Vagina (tissue), 2 donors: ENCODE measurements around the gene HMGB1. TPM values are rescaled to one million over a fixed set of nuclear protein-coding genes. Genes with fewer than 3 reads are reported as not detected.
"Not testable (repeated sequence)": the region's sequence is repeated elsewhere in the genome, so short reads cannot be mapped to it uniquely, and the experiment has no call there.

Experiments used
- DNase-seq, 2 donors: peaks; one replicate each; pipeline ENCODE4 v3.0.0-alpha.2; 2017; ENCODE audit errors: extremely low spot score in 2 of 2
- H3K27ac ChIP-seq: fragments of 200-600 bp; sonication (generic); one replicate; pipeline ENCODE4 v1.5.1; 2019
- H3K27me3 ChIP-seq: fragments of 200-600 bp; sonication (generic); one replicate; pipeline ENCODE4 v1.5.1; 2019
- H3K36me3 ChIP-seq, 2 donors: fragments of 200-600 bp; sonication (generic); one replicate each; pipeline ENCODE4 v1.5.1; 2017 to 2019
- H3K4me1 ChIP-seq: fragments of 200-600 bp; sonication (generic); one replicate; pipeline ENCODE4 v1.5.1; 2019
- H3K4me3 ChIP-seq, 2 donors: fragments of 200-600 bp; sonication (generic); 1 replicate in 1 of 2; 2 replicates in 1 of 2; pipeline ENCODE4 v1.5.1; 2016 to 2019
- H3K9me3 ChIP-seq: fragments of 200-600 bp; sonication (generic); one replicate; pipeline ENCODE4 v1.5.1; 2019
- CTCF ChIP-seq, 3 experiments: fragments of 450-650 bp in 2 of 3; fragments of 200-600 bp in 1 of 3; sonication (generic) in 1 of 3; IDR thresholded peaks; one replicate each; pipeline ENCODE4 v1.5.1; 2017 to 2019; ENCODE audit warnings: antibody characterized with exemption in 3 of 3, mild to moderate bottlenecking in 2 of 3, moderate library complexity in 2 of 3
- POLR2A ChIP-seq, 2 donors: fragments of 450-650 bp; IDR thresholded peaks; one replicate each; pipeline ENCODE4 v1.6.1; 2017; ENCODE audit warnings: antibody characterized with exemption in 2 of 2, mild to moderate bottlenecking in 2 of 2, moderate library complexity in 2 of 2
- POLR2AphosphoS5 ChIP-seq, 2 donors: sonication (generic); formaldehyde crosslinking; IDR thresholded peaks; one replicate each; pipeline ENCODE4 v1.9.0; 2017; ENCODE audit warnings: antibody characterized with exemption in 2 of 2, mild to moderate bottlenecking in 2 of 2, low read depth in 1 of 2; ENCODE audit not compliant: insufficient read depth in 1 of 2
- intact Hi-C: fragments of 100-400 bp; cut with DNase I; formaldehyde crosslinking; loops from one replicate; pipeline ENCODE4 v1.15.1; 2023
- total RNA-seq: library from RNA; depleted of rRNA; stranded (reverse); fragments of >200 nt; gene quantifications from one replicate; pipeline ENCODE4 v1.2.3, GENCODE V29; 2016

The HMGB1 gene
- total RNA-seq, 1 donor from 2014 or later = 215 TPM

- Histone ChIP-seq H3K27ac (peak overlapping the region; percentile 97), H3K9me3 (no peaks in the 10 kb centered on the region), H3K4me1 (peaks cover 44% of the 10 kb centered on the region), H3K4me3 (peak overlapping the region; percentile 61 to 87), H3K36me3 (peaks cover 0 to 7% of the 10 kb centered on the region in 2 donors), H3K27me3 (no peaks in the 10 kb centered on the region)
- peak in 1 of 2 donors; percentile 74 for TF ChIP-seq POLR2AphosphoS5 (IDR thresholded peaks at IDR 0.05; ENCODE audit: insufficient read depth in 1 of 2, low read depth in 1 of 2)
- TF ChIP-seq POLR2A (IDR thresholded peaks at IDR 0.05) = no peak
- peak in 1 of 2 donors; percentile 88 for DNase-seq
- intact Hi-C loops = loop anchor here (2.0 to 10.0 kb wide), 5 partner anchors 43 to 619 kb away; partner anchors contain the start of gene USPL1
Measured at GRCh38 chr13:30463787-30464495, 1.8 kb downstream of the HMGB1 start.

GRCh38 chr13:30461279-30462066, 4.3 kb downstream of the HMGB1 start:
- not testable (repeated sequence) for DNase-seq, H3K9me3 ChIP-seq, H3K27me3 ChIP-seq
- TF ChIP-seq POLR2AphosphoS5 (IDR thresholded peaks at IDR 0.05; ENCODE audit: insufficient read depth in 1 of 2, low read depth in 1 of 2) (peak in 1 of 2 donors; percentile 67), CTCF (IDR thresholded peaks at IDR 0.05) (peak; percentile 24 to 53 (median 27))
- intact Hi-C loops = loop anchor here (2.0 to 10.0 kb wide), 5 partner anchors 41 to 617 kb away; partner anchors contain the start of gene USPL1
- H3K27ac ChIP-seq = peak overlapping the region; percentile 97
- H3K36me3 ChIP-seq = peaks cover 0 to 16% of the 10 kb centered on the region in 2 donors
- H3K4me3 ChIP-seq = peak overlapping the region in 1 of 2 donors; percentile 61
- H3K4me1 ChIP-seq = peaks cover 43% of the 10 kb centered on the region

- intact Hi-C loops = no loop called here
- TF ChIP-seq CTCF (IDR thresholded peaks at IDR 0.05) (no peak), POLR2AphosphoS5 (IDR thresholded peaks at IDR 0.05; ENCODE audit: insufficient read depth in 1 of 2, low read depth in 1 of 2) (no peak), POLR2A (IDR thresholded peaks at IDR 0.05) (no peak)
Measured at GRCh38 chr13:30457306-30457891, 8.3 kb downstream of the HMGB1 start.

GRCh38 chr13:30456290-30456689, 9.4 kb downstream of the HMGB1 start:
- H3K27ac ChIP-seq = peak overlapping the region; percentile 30
- TF ChIP-seq POLR2AphosphoS5 (IDR thresholded peaks at IDR 0.05; ENCODE audit: insufficient read depth in 1 of 2, low read depth in 1 of 2) (no peak), CTCF (IDR thresholded peaks at IDR 0.05) (no peak), POLR2A (IDR thresholded peaks at IDR 0.05) (no peak)
- intact Hi-C loops = no loop called here

More at GRCh38 chr13:30457306-30457891, 8.3 kb downstream of the HMGB1 start:
- Histone ChIP-seq H3K27me3 (no peaks in the 10 kb centered on the region), H3K4me3 (no peak overlapping the region), H3K27ac (peak overlapping the region; percentile 12), H3K36me3 (peaks cover 0 to 9% of the 10 kb centered on the region in 2 donors), H3K9me3 (no peaks in the 10 kb centered on the region), H3K4me1 (peaks cover 22% of the 10 kb centered on the region)
- no peak for DNase-seq

GRCh38 chr13:30454991-30455390, 10.7 kb downstream of the HMGB1 start:
- H3K4me1 ChIP-seq = peaks cover 9% of the 10 kb centered on the region
- peaks cover 0 to 9% of the 10 kb centered on the region in 2 donors for H3K36me3 ChIP-seq
- no peak overlapping the region for H3K4me3 ChIP-seq
- intact Hi-C loops = no loop called here
- H3K27ac ChIP-seq = no peak overlapping the region
- DNase-seq = peak in 1 of 2 donors; percentile 62
- H3K27me3 ChIP-seq = no peaks in the 10 kb centered on the region
- TF ChIP-seq POLR2A (IDR thresholded peaks at IDR 0.05) = no peak
- no peaks in the 10 kb centered on the region for H3K9me3 ChIP-seq

More at GRCh38 chr13:30456290-30456689, 9.4 kb downstream of the HMGB1 start:
- H3K36me3 ChIP-seq = peaks cover 0 to 9% of the 10 kb centered on the region in 2 donors
- no peaks in the 10 kb centered on the region for H3K9me3 ChIP-seq
- peak in 1 of 2 donors; percentile 52 for DNase-seq
- peaks cover 11% of the 10 kb centered on the region for H3K4me1 ChIP-seq
- no peaks in the 10 kb centered on the region for H3K27me3 ChIP-seq
- H3K4me3 ChIP-seq = no peak overlapping the region
